T-cell (primary cell): Measurements from ENCODE around the gene HOXD12. TPM values are rescaled to one million over a fixed set of nuclear protein-coding genes. Genes with fewer than 3 reads are reported as not detected.

ENCODE experiments used
- ATAC-seq, 4 experiments: fragments of 200-7000 bp in 3 of 4; fragments of 150-1000 bp in 1 of 4; cut with Tn5 transposase; replicated peaks in 1 of 4; 1 replicate in 3 of 4; 2 replicates in 1 of 4; pipeline ENCODE4 v1.10.0; 2021; ENCODE audit warnings: moderate library complexity in 3 of 4, mild to moderate bottlenecking in 2 of 4, moderate number of reproducible peaks in 1 of 4
- CTCF ChIA-PET, 2 donors: fragments of 300-600 bp; sonication (Branson Sonifier 250); formaldehyde crosslinking; loops; one replicate each; lab custom pipeline; 2022; ENCODE audit warnings: antibody characterized with exemption in 2 of 2; lab: Charles Lee
- POLR2A ChIA-PET, 2 donors: fragments of 300-600 bp; sonication (Branson Sonifier 250); formaldehyde crosslinking; loops; one replicate each; lab custom pipeline; 2022; ENCODE audit warnings: antibody characterized with exemption in 2 of 2; lab: Charles Lee
- DNase-seq, 35 experiments: peaks; one replicate each; pipeline versions ENCODE4 v3.0.0 to v3.0.0-alpha.2; 2013 to 2023
- H3K27ac ChIP-seq: one replicate; pipeline ENCODE4 v1.5.1; 2013; ENCODE audit warnings: low read length
- H3K27me3 ChIP-seq, 2 experiments: replicated peaks in 1 of 2; 1 replicate in 1 of 2; 2 replicates in 1 of 2; pipeline versions ENCODE4 v1.6.1 to v1.7.0; 2013; ENCODE audit warnings: low read length in 1 of 2, mixed read lengths in 1 of 2; ENCODE audit not compliant: control insufficient read depth in 2 of 2, insufficient read depth in 2 of 2; ENCODE audit errors: extremely low read depth in 1 of 2
- H3K36me3 ChIP-seq, 2 donors: 1 replicate in 1 of 2; 2 replicates in 1 of 2; pipeline versions ENCODE4 v1.6.1 to v1.7.0; 2013; ENCODE audit warnings: low read length in 1 of 2; ENCODE audit not compliant: control insufficient read depth in 2 of 2, insufficient read depth in 1 of 2; ENCODE audit errors: extremely low read depth in 1 of 2
- H3K4me1 ChIP-seq, 2 experiments: 1 replicate in 1 of 2; 2 replicates in 1 of 2; pipeline versions ENCODE4 v1.6.1 to v1.7.0; 2013; ENCODE audit warnings: low read length in 2 of 2, mixed read lengths in 1 of 2; ENCODE audit not compliant: insufficient read depth in 2 of 2, control insufficient read depth in 1 of 2; ENCODE audit errors: extremely low read depth in 1 of 2
- H3K4me3 ChIP-seq, 2 donors: 1 replicate in 1 of 2; 2 replicates in 1 of 2; pipeline versions ENCODE4 v1.5.1 to v1.7.0; 2013; ENCODE audit warnings: mild to moderate bottlenecking in 2 of 2, low read length in 1 of 2, moderate library complexity in 1 of 2; ENCODE audit not compliant: control insufficient read depth in 1 of 2; ENCODE audit errors: extremely low read depth in 1 of 2
- H3K9me3 ChIP-seq: 2 replicates; pipeline ENCODE4 v1.7.0; 2013
- H3K27ac Mint-ChIP-seq, 2 donors: one replicate each; pipeline ENCODE4 v1.8.0; 2020 to 2021; ENCODE audit warnings: mild to moderate bottlenecking in 2 of 2, mixed read lengths in 2 of 2
- H3K27me3 Mint-ChIP-seq, 2 donors: one replicate each; pipeline ENCODE4 v1.8.0; 2021 to 2022; ENCODE audit warnings: mixed read lengths in 2 of 2
- H3K36me3 Mint-ChIP-seq: one replicate; pipeline ENCODE4 v1.8.0; 2021; ENCODE audit warnings: mixed read lengths
- H3K4me1 Mint-ChIP-seq, 3 donors: one replicate each; pipeline ENCODE4 v1.8.0; 2020 to 2022; ENCODE audit warnings: mixed read lengths in 3 of 3, mild to moderate bottlenecking in 1 of 3
- H3K4me3 Mint-ChIP-seq, 3 donors: one replicate each; pipeline ENCODE4 v1.8.0; 2020 to 2022; ENCODE audit warnings: mild to moderate bottlenecking in 3 of 3, mixed read lengths in 3 of 3, moderate library complexity in 3 of 3
- H3K9me3 Mint-ChIP-seq, 3 donors: one replicate each; pipeline ENCODE4 v1.8.0; 2020 to 2022; ENCODE audit warnings: mixed read lengths in 3 of 3
- WGBS: methylation state at CpG from one replicate; pipeline ENCODE4 v1.1.5; 2013; ENCODE audit warnings: missing lambda C conversion rate; ENCODE audit not compliant: insufficient coverage; 5-methylcytosine and 5-hydroxymethylcytosine counted together
- total RNA-seq, 35 experiments: library from RNA in 6 of 35; stranded (reverse) in 6 of 35; fragments of 120-200 nt in 1 of 35; gene quantifications; one replicate each; pipeline versions ENCODE4 v1.2.1 to v1.2.4 and lab custom pipeline; 2013 to 2026

Gene HOXD12
- total RNA-seq, 5 donors from 2014 or later (not counting 1 experiment from before 2014, with no cell fraction given): not detected

- no peak overlapping the region for H3K4me3 Mint-ChIP-seq
- DNase-seq (no peak), ATAC-seq (no peak)
- H3K36me3 Mint-ChIP-seq: no peaks in the 10 kb centered on the region
- H3K27me3 ChIP-seq: peaks cover 25 to 78% of the 10 kb centered on the region in 2 experiments
- peaks cover 34 to 37% (median 34%) of the 10 kb centered on the region in 3 donors for H3K4me1 Mint-ChIP-seq
- peaks cover 0 to 3% (median 0%) of the 10 kb centered on the region in 3 donors for H3K9me3 Mint-ChIP-seq
- POLR2A ChIA-PET: interaction anchor here in 1 of 2 donors (0.6 kb wide), 1 partner anchor 1455 kb away, joined by 4 read pairs; no protein-coding TSS in a partner anchor
- no peaks in the 10 kb centered on the region for H3K9me3 ChIP-seq
- H3K4me3 ChIP-seq: no peak overlapping the region
- no peak overlapping the region for H3K27ac ChIP-seq
- CTCF ChIA-PET: interaction anchor here (0.7 to 4.1 kb wide), 6 partner anchors 32 to 1395 kb away, joined by 3 to 46 read pairs (median 4); no protein-coding TSS in a partner anchor
- H3K27ac Mint-ChIP-seq: no peak overlapping the region
- 28% methylated on average over 4 of the region's 5 CpGs for WGBS
- no peaks in the 10 kb centered on the region for H3K36me3 ChIP-seq
- H3K27me3 Mint-ChIP-seq: peaks cover 82 to 88% of the 10 kb centered on the region in 2 donors
- peaks cover 8 to 27% of the 10 kb centered on the region in 2 experiments for H3K4me1 ChIP-seq
Observed at GRCh38 chr2:176095421-176095820, 4.2 kb upstream of the HOXD12 start.

DNA sequence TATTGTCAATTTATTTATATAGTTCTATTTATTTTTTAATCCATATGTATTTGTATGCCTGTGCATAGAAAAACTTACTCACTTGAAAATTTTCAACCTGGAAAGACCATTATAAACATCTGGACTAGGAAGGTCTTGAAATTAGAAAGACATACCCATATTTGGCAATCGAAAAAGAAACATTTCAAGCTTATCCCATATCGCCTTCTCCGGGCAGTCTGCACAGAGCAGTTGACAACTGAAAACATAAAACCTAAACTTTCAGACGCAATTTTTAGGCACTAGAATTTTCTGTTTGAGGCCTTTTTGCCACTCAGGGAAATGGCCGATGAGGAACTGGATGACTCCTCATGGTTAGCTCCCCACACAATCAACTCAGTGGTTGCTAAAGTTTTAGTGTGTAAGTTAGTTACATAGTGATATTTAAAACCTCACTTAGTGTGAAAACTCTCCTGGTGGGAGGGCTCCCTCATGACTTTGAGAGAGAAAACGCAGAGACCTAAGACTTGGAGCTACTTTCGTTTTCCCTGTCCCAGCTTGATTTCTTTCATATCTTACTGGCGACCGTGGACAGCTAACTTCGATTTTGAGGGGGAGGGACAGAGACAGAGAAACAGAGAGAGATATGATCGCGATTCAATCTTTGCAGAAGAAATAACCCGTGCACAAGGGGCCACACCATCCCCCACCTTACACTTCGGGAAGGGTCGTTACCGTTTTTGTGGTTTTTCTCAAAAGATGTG is 3.2 kb upstream of the HOXD12 start:
- CTCF ChIA-PET: interaction anchor here (0.5 to 4.1 kb wide), 10 partner anchors 17 to 1396 kb away, joined by 3 to 46 read pairs (median 4); no protein-coding TSS in a partner anchor

DNA sequence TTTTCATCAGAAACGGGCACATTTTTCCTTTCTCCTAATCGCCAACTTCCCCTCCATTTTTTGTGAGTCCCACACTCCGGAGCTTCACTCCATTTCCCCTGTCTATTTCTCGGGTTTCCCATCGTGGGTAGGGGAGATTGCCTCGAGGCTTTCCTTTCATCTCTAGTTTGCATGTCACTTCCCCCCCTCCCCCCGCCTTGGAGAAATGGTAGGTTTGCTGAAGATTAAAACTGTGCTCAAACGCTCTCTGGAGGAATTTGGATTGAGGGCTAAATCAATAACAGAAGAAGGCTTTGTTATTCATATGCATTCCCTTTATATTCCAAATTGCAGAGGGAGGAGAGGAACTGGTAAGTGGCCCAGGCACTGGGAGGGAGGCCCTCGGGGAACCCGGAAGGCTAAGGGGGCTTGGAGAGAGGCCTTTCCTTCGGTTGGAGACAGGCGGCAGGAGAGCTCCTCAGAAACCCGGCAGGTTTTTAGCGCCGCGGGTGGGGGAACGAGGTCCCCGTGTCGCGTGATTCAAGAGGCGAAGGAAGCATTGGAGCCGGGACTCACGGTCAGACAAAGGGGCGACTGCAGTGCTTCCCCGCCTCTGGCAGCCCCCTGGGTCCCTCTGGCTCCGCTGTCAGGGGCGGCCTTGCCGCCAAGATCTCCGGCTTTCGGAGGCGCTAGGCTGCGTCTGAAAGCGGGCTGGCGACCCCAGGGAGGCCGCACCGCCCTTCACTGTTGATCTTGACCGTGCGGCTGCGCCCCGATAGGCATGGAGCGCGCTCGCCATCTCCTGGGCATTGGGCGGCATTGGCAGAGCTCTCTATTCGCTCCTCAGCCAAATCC is 2.4 kb upstream of the HOXD12 start:
- peak overlapping the region; percentile 66 to 75 (median 71) for H3K4me3 Mint-ChIP-seq
- H3K27me3 ChIP-seq: peaks cover 30 to 81% of the 10 kb centered on the region in 2 experiments
- H3K9me3 ChIP-seq: no peaks in the 10 kb centered on the region
- peaks cover 26 to 29% (median 27%) of the 10 kb centered on the region in 3 donors for H3K4me1 Mint-ChIP-seq
- under 1% methylated on average over 29 of the region's 45 CpGs for WGBS
- H3K36me3 ChIP-seq: no peaks in the 10 kb centered on the region
- ATAC-seq (peak; percentile 68 to 81 (median 76)), DNase-seq (peak in 27 of 35 experiments; percentile 21 to 75 (median 38))
- peaks cover 0 to 3% (median 0%) of the 10 kb centered on the region in 3 donors for H3K9me3 Mint-ChIP-seq
- H3K27me3 Mint-ChIP-seq: peaks cover 80 to 88% of the 10 kb centered on the region in 2 donors
- H3K4me3 ChIP-seq: peak overlapping the region; percentile 36 to 70
- ChIA-PET CTCF (interaction anchor here (0.5 to 4.1 kb wide), 15 partner anchors 8 to 1400 kb away, joined by 3 to 46 read pairs (median 3); no protein-coding TSS in a partner anchor), POLR2A (no interaction called here)
- no peaks in the 10 kb centered on the region for H3K36me3 Mint-ChIP-seq
- peak overlapping the region in 1 of 2 donors; percentile 69 for H3K27ac Mint-ChIP-seq
- no peak overlapping the region for H3K27ac ChIP-seq
- H3K4me1 ChIP-seq: peaks cover 8 to 27% of the 10 kb centered on the region in 2 experiments

More for the DNA sequence above, 3.2 kb upstream of the HOXD12 start:
- POLR2A ChIA-PET: no interaction called here
- peak overlapping the region in 1 of 2 donors; percentile 39 for H3K27ac Mint-ChIP-seq
- DNase-seq: peak in 2 of 35 experiments; percentile 4 to 30
- H3K9me3 ChIP-seq: no peaks in the 10 kb centered on the region
- no peak overlapping the region for H3K27ac ChIP-seq
- H3K4me3 Mint-ChIP-seq: peak overlapping the region; percentile 66 to 75 (median 71)
- H3K36me3 ChIP-seq: no peaks in the 10 kb centered on the region
- H3K27me3 Mint-ChIP-seq: peaks cover 81 to 88% of the 10 kb centered on the region in 2 donors
- peaks cover 27 to 82% of the 10 kb centered on the region in 2 experiments for H3K27me3 ChIP-seq
- H3K36me3 Mint-ChIP-seq: no peaks in the 10 kb centered on the region
- 16% methylated on average over 7 of the region's 16 CpGs for WGBS
- peaks cover 34 to 37% (median 34%) of the 10 kb centered on the region in 3 donors for H3K4me1 Mint-ChIP-seq
- peaks cover 8 to 27% of the 10 kb centered on the region in 2 experiments for H3K4me1 ChIP-seq
- peaks cover 0 to 3% (median 0%) of the 10 kb centered on the region in 3 donors for H3K9me3 Mint-ChIP-seq
- H3K4me3 ChIP-seq: peak overlapping the region; percentile 36 to 70
- no peak for ATAC-seq

GRCh38 chr2:176097820-176098365 is 1.7 kb upstream of the HOXD12 start:
- ATAC-seq (no peak), DNase-seq (peak in 1 of 35 experiments; percentile 9)
- Histone ChIP-seq H3K36me3 (no peaks in the 10 kb centered on the region), H3K27ac (no peak overlapping the region), H3K4me1 (peaks cover 8 to 27% of the 10 kb centered on the region in 2 experiments), H3K9me3 (no peaks in the 10 kb centered on the region), H3K4me3 (peak overlapping the region; percentile 36 to 70), H3K27me3 (peaks cover 35 to 81% of the 10 kb centered on the region in 2 experiments)
- Mint-ChIP-seq H3K9me3 (peaks cover 0 to 3% (median 0%) of the 10 kb centered on the region in 3 donors), H3K4me3 (peak overlapping the region; percentile 66 to 75 (median 71)), H3K36me3 (no peaks in the 10 kb centered on the region), H3K4me1 (peaks cover 26 to 29% (median 27%) of the 10 kb centered on the region in 3 donors), H3K27ac (peak overlapping the region in 1 of 2 donors; percentile 69), H3K27me3 (peaks cover 86 to 95% of the 10 kb centered on the region in 2 donors)
- under 1% methylated on average over 12 of the region's 18 CpGs for WGBS
- ChIA-PET POLR2A (no interaction called here), CTCF (interaction anchor here (0.6 to 4.1 kb wide), 13 partner anchors 9 to 1401 kb away, joined by 3 to 46 read pairs (median 3); no protein-coding TSS in a partner anchor)

DNA sequence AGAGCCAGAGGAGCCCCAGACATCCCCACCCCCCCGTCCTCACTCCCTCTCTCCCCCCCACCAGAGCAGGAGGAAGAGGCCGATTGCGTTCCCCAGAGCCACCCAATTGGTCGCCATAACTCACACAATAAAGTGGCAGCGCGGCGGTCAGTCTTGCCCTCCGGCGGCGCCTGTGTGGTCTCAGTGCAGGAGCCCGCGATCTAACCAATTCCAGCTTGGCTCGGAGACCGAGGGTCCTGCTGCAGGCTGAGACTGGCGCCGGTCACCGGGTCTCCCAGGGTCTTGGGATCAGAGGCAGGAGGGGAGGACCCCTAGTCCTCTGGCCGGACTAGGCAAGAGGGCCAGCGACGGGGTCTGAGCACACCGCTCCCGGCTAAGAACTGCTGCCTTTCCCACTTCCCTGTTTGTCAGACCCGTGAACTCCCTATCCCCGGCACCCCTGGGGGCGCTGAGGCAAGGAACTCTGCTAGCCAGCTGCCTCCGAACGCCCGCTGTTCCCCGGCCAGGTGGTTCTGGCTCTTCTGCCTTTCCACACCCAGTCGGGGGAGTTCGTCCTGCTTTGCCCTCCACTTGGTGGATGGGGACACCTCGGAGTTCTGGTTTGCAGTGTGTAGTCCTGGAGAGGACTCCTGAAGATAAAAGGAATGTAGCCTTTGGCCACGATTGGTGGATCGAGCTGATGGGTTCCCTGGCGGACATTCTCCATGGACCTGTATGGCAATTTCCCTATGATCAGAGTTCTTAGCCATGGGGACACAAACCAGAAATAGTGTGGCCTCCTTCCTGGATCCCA is 1.0 kb upstream of the HOXD12 start:
- 11% methylated on average over 28 of the region's 35 CpGs for WGBS
- H3K4me1 Mint-ChIP-seq: peaks cover 22 to 24% (median 23%) of the 10 kb centered on the region in 3 donors

More for the DNA sequence above, 1.0 kb upstream of the HOXD12 start:
- peak overlapping the region in 1 of 3 donors; percentile 75 for H3K4me3 Mint-ChIP-seq
- H3K36me3 Mint-ChIP-seq: no peaks in the 10 kb centered on the region
- peaks cover 87 to 93% of the 10 kb centered on the region in 2 donors for H3K27me3 Mint-ChIP-seq
- peak in 2 of 35 experiments; percentile 7 to 8 for DNase-seq
- no peak overlapping the region for H3K27ac Mint-ChIP-seq
- Histone ChIP-seq H3K4me1 (peaks cover 8 to 20% of the 10 kb centered on the region in 2 experiments), H3K27ac (no peak overlapping the region), H3K4me3 (no peak overlapping the region), H3K9me3 (no peaks in the 10 kb centered on the region), H3K36me3 (no peaks in the 10 kb centered on the region), H3K27me3 (peaks cover 40 to 80% of the 10 kb centered on the region in 2 experiments)
- ChIA-PET CTCF (interaction anchor here (0.6 to 4.1 kb wide), 6 partner anchors 10 to 847 kb away, joined by 3 to 46 read pairs (median 20); no protein-coding TSS in a partner anchor), POLR2A (no interaction called here)
- peaks cover 0 to 3% (median 0%) of the 10 kb centered on the region in 3 donors for H3K9me3 Mint-ChIP-seq
- no peak for ATAC-seq
